Gastrocnemius medialis (tissue), 4 donors: ENCODE results near the gene IL1RAP.

ENCODE experiments used
- CTCF ChIP-seq, 5 experiments: fragments of 450-650 bp in 3 of 5; fragments of 200-600 bp in 2 of 5; sonication (generic) in 2 of 5; IDR thresholded peaks in 4 of 5; conservative IDR thresholded peaks in 1 of 5; 1 replicate in 4 of 5; 2 replicates in 1 of 5; pipeline ENCODE4 v1.5.1; 2016 to 2019; ENCODE audit warnings: antibody characterized with exemption in 5 of 5, mild to moderate bottlenecking in 3 of 5, moderate library complexity in 3 of 5
- POLR2A ChIP-seq, 2 donors: fragments of 450-650 bp; IDR thresholded peaks; one replicate each; pipeline ENCODE4 v1.6.1; 2017; ENCODE audit warnings: antibody characterized with exemption in 2 of 2, mild to moderate bottlenecking in 2 of 2, moderate library complexity in 2 of 2

- TF ChIP-seq CTCF (IDR thresholded peaks at IDR 0.05 in 4 of 5, conservative IDR thresholded peaks at IDR 0.05 in 1 of 5) = no peak
- TF ChIP-seq POLR2A (IDR thresholded peaks at IDR 0.05) = no peak
These were observed 87.7 kb downstream of the IL1RAP start for GRCh38 chr3:190601622-190602021.
